K562 (cell line): ENCODE data around the gene VDAC1. TPM values are rescaled to one million over a fixed set of nuclear protein-coding genes. Genes with fewer than 3 reads are reported as not detected.

ENCODE experiments used
- ATAC-seq: fragments of 200-7000 bp; cut with Tn5 transposase; 3 replicates; pipeline ENCODE4 v1.9.1; 2020; ENCODE audit warnings: moderate library complexity
- BruUV-seq: library from RNA; stranded (reverse); fragments of 400-500 nt; replicated peaks from 2 replicates; lab custom pipeline; 2021; lab: Mats Ljungman, UMichigan
- CTCF ChIA-PET: fragments of 300-600 bp; formaldehyde crosslinking; extraction: SDS; loops from one replicate; lab custom pipeline; 2021; ENCODE audit warnings: low intra/inter-chr PET ratio; lab: Yijun Ruan, JAX
- POLR2A ChIA-PET: fragments of 300-600, 350-650 bp; sonication (Branson Sonifier 250); formaldehyde crosslinking; extraction: SDS; loops from one replicate; lab custom pipeline; 2021; ENCODE audit warnings: antibody characterized with exemption, inconsistent platforms; lab: Yijun Ruan, JAX
- DNase-seq, 4 experiments: peaks; one replicate each; pipeline versions ENCODE4 v3.0.0 to v3.0.0-alpha.2; 2011 to 2018; ENCODE audit warnings: low spot score in 3 of 4, mixed read lengths in 3 of 4; ENCODE audit errors: extremely low read depth in 1 of 4
- FAIRE-seq: peaks from 2 replicates; lab custom pipeline; 2011; peaks lifted over from hg19 to GRCh38; lab: Jason Lieb, UNC
- H2AFZ ChIP-seq: 2 replicates; pipeline ENCODE4 v1.6.0; 2011; ENCODE audit warnings: low read depth, low read length, control low read depth, inconsistent platforms
- H3K27ac ChIP-seq: fragments of 200-600 bp; 3 replicates; pipeline ENCODE4 v1.8.0; 2011; ENCODE audit warnings: low read depth, mild to moderate bottlenecking, control low read depth, inconsistent platforms, low read length, moderate library complexity, mixed read lengths; ENCODE audit errors: extremely low read depth
- H3K27me3 ChIP-seq, 2 experiments: fragments of 300-600 bp in 1 of 2; 2 replicates in 1 of 2; 3 replicates in 1 of 2; pipeline versions ENCODE4 v1.6.0 to v1.8.0; 2011; ENCODE audit warnings: inconsistent platforms in 2 of 2, low read length in 2 of 2, mild to moderate bottlenecking in 1 of 2, mixed read lengths in 1 of 2, moderate library complexity in 1 of 2; ENCODE audit not compliant: control insufficient read depth in 2 of 2, insufficient read depth in 2 of 2
- H3K36me3 ChIP-seq: fragments of 300-600 bp; 3 replicates; pipeline ENCODE4 v1.8.0; 2011; ENCODE audit warnings: mild to moderate bottlenecking, low read length, inconsistent platforms; ENCODE audit not compliant: control insufficient read depth, insufficient read depth
- H3K4me1 ChIP-seq, 2 experiments: fragments of 200-600 bp in 1 of 2; replicated peaks in 1 of 2; 2 replicates in 1 of 2; 3 replicates in 1 of 2; pipeline versions ENCODE4 v1.5.1 to v1.8.0; 2011; ENCODE audit warnings: inconsistent platforms in 2 of 2, low read length in 2 of 2, mild to moderate bottlenecking in 1 of 2, mixed read lengths in 1 of 2, moderate library complexity in 1 of 2; ENCODE audit not compliant: control insufficient read depth in 2 of 2, insufficient read depth in 2 of 2
- H3K4me2 ChIP-seq: 2 replicates; pipeline ENCODE4 v1.6.1; 2011; ENCODE audit warnings: low read length, control low read depth, inconsistent platforms, mixed read lengths; ENCODE audit not compliant: insufficient read depth
- H3K4me3 ChIP-seq: fragments of 200-600 bp; sonication (generic), shearing (Covaris generic); 2 replicates; pipeline ENCODE4 v1.5.1; 2016; ENCODE audit warnings: control low read depth, inconsistent platforms
- H3K79me2 ChIP-seq: fragments of 200-600 bp; 3 replicates; pipeline ENCODE4 v1.8.0; 2011; ENCODE audit warnings: low read length, inconsistent platforms; ENCODE audit not compliant: control insufficient read depth, insufficient read depth
- H3K9ac ChIP-seq, 2 experiments: 2 replicates each; pipeline versions ENCODE4 v1.6.0 to v1.6.1; 2011; ENCODE audit warnings: low read depth in 2 of 2, low read length in 2 of 2, control low read depth in 1 of 2, inconsistent platforms in 1 of 2, mild to moderate bottlenecking in 1 of 2, mixed read lengths in 1 of 2; ENCODE audit not compliant: insufficient read depth in 1 of 2
- H3K9me1 ChIP-seq: one replicate; pipeline ENCODE4 v1.6.0; 2011; ENCODE audit warnings: inconsistent platforms, mild to moderate bottlenecking, low read length, moderate library complexity; ENCODE audit not compliant: control insufficient read depth, insufficient read depth
- H3K9me3 ChIP-seq: replicated peaks from 2 replicates; pipeline ENCODE4 v1.5.1; 2011; ENCODE audit warnings: low read depth, low read length, inconsistent platforms; ENCODE audit not compliant: control insufficient read depth, insufficient read depth
- H4K20me1 ChIP-seq: replicated peaks from 2 replicates; pipeline ENCODE4 v1.6.1; 2011; ENCODE audit warnings: low read length, inconsistent platforms, mixed read lengths; ENCODE audit not compliant: control insufficient read depth, insufficient read depth
- E4F1 ChIP-seq: fragments of 250-450 bp; sonication (Bioruptor Pico); IDR thresholded peaks from 2 replicates; pipeline ENCODE4 v1.5.0; 2021; ENCODE audit warnings: mild to moderate bottlenecking, borderline replicate concordance
- PHB2 ChIP-seq: fragments of 450-650 bp; IDR thresholded peaks from 2 replicates; pipeline ENCODE4 v1.6.1; 2017; ENCODE audit warnings: low read depth
- PRDM10 ChIP-seq: fragments of 450-650 bp; IDR thresholded peaks from 2 replicates; pipeline ENCODE4 v1.6.1; 2018; ENCODE audit not compliant: partially characterized antibody
- PRMT5 ChIP-seq: sonication (generic); formaldehyde crosslinking; IDR thresholded peaks from 2 replicates; pipeline ENCODE4 v1.5.0; 2020; ENCODE audit warnings: missing genetic modification reagents
- U2AF2 ChIP-seq: fragments of 200-400 bp; formaldehyde crosslinking; optimal IDR thresholded peaks from 2 replicates; pipeline ENCODE3; 2017; ENCODE audit warnings: low read depth, mild to moderate bottlenecking, low read length
- WGBS: fragments of 100-300 bp; shearing (Covaris generic); methylation state at CpG from one replicate; pipeline ENCODE4 v1.1.6; 2016; ENCODE audit warnings: low coverage, mixed read lengths; ENCODE audit not compliant: insufficient coverage; ENCODE audit errors: missing lambda C conversion rate; 5-methylcytosine and 5-hydroxymethylcytosine counted together
- in situ Hi-C: fragments of 300-500 bp; cut with MboI; formaldehyde crosslinking; loops from 4 replicates; pipeline ENCODE4 v1.15.0; 2018; ENCODE audit warnings: inconsistent platforms, mixed read lengths
- intact Hi-C: fragments of 100-400 bp; cut with micrococcal nuclease; formaldehyde crosslinking; loops from 2 replicates; pipeline ENCODE4 v1.14.2; 2022
- polyA plus RNA-seq, 8 experiments: library from polyadenylated mRNA; depleted of rRNA in 4 of 8; stranded (reverse) in 5 of 8; unstranded in 3 of 8; fragments of >200 nt; fragmentation: Nextera tagmentation in 2 of 8; fragmentation: Illumina TruSeq in 1 of 8; extraction: Ambion mirVana in 2 of 8; extraction: Trizol in 1 of 8; gene quantifications; 2 replicates each; pipeline versions ENCODE4 v1.2.1 to v1.2.3, GENCODE V29; 2011 to 2014; ENCODE audit warnings: inconsistent platforms in 1 of 8, missing spikeins in 1 of 8
- total RNA-seq, 7 experiments: library from RNA; depleted of rRNA in 6 of 7; stranded (reverse); fragments of >200 nt in 6 of 7; fragmentation: Illumina TruSeq in 2 of 7; extraction: Trizol in 2 of 7; gene quantifications; 2 replicates each; pipeline versions ENCODE4 v1.2.1 to v1.2.3, GENCODE V29; 2011 to 2021; ENCODE audit warnings: low replicate concordance in 1 of 7

VDAC1 gene
- total and polyA plus RNA-seq, 9 of the 15 experiments (the other 6 are each of a cell fraction or from before 2014, with no cell fraction given): 168 to 366 (median 293) TPM

- peak overlapping the region; percentile 92 to 96 for H3K9ac ChIP-seq
- H4K20me1 ChIP-seq: no peaks in the 10 kb centered on the region
- ChIA-PET POLR2A (interaction anchor here (0.6 kb wide), 2 partner anchors 38 to 521 kb away, joined by 3 read pairs; no protein-coding TSS in a partner anchor), CTCF (no interaction called here)
- peaks cover 7 to 18% of the 10 kb centered on the region in 2 experiments for H3K4me1 ChIP-seq
- BruUV-seq: no TSS peak
- H3K4me3 ChIP-seq: peak overlapping the region; percentile 96
- H2AFZ ChIP-seq: peak overlapping the region; percentile 96
- WGBS: 0% methylated on average over 12 of the region's 12 CpGs
- no peaks in the 10 kb centered on the region for H3K9me3 ChIP-seq
- no peaks in the 10 kb centered on the region for H3K9me1 ChIP-seq
- peak in 2 of 4 experiments; percentile 42 to 43 for DNase-seq
- peak overlapping the region; percentile 95 for H3K4me2 ChIP-seq
- peaks cover 60% of the 10 kb centered on the region for H3K79me2 ChIP-seq
- no peak for FAIRE-seq
- TF ChIP-seq PRDM10 (peak; percentile 90), PRMT5 (CRISPR knock-in tag) (0 out of 2 replicates have a peak, but pooled peaks have one; percentile 34), PHB2 (peak; percentile 33; the same call in 1 of the 2 replicates), U2AF2 (no peak), E4F1 (CRISPR knock-in tag) (no peak)
- TF ChIP-seq, all 486 proteins: peak for 3
- intact Hi-C loops (no loop called here), in situ Hi-C loops (no loop called here)
- H3K27me3 ChIP-seq: no peaks in the 10 kb centered on the region
- peaks cover 22% of the 10 kb centered on the region; the same call in 2 of the 3 replicates for H3K36me3 ChIP-seq
- peak; percentile 64 for ATAC-seq
- H3K27ac ChIP-seq: peak overlapping the region; percentile 87
Measured at GRCh38 chr5:133967698-133968203, 37.0 kb downstream of the VDAC1 start.
